B cell (primary cell): ENCODE results near the gene MEF2C. TPM values are rescaled to one million over a fixed set of nuclear protein-coding genes. Genes with fewer than 3 reads are reported as not detected.

Experiments
- ATAC-seq: fragments of 200-7000 bp; cut with Tn5 transposase; one replicate; pipeline ENCODE4 v1.10.0; 2021; ENCODE audit warnings: low read depth, mild to moderate bottlenecking, moderate number of reproducible peaks, moderate library complexity
- CTCF ChIA-PET: fragments of 350-600 bp; sonication (Branson Sonifier 250); formaldehyde crosslinking; loops from one replicate; lab custom pipeline; 2021; ENCODE audit warnings: antibody characterized with exemption, inconsistent platforms; lab: Charles Lee
- POLR2A ChIA-PET: fragments of 350-600 bp; sonication (Branson Sonifier 250); formaldehyde crosslinking; loops from one replicate; lab custom pipeline; 2021; ENCODE audit warnings: antibody characterized with exemption; lab: Charles Lee
- DNase-seq: peaks from one replicate; pipeline ENCODE4 v3.0.0; 2013
- H2AFZ ChIP-seq: 2 replicates; pipeline ENCODE4 v1.6.1; 2012; ENCODE audit warnings: mild to moderate bottlenecking, low read depth, low read length; ENCODE audit not compliant: insufficient read depth, poor library complexity, severe bottlenecking
- H3K27ac ChIP-seq, 2 donors: 1 replicate in 1 of 2; 2 replicates in 1 of 2; pipeline ENCODE4 v1.5.1; 2012 to 2013; ENCODE audit warnings: low read length in 2 of 2, mild to moderate bottlenecking in 2 of 2, moderate library complexity in 1 of 2
- H3K27me3 ChIP-seq, 4 experiments: fragments of 200-600 bp in 1 of 4; sonication (generic) in 1 of 4; replicated peaks in 1 of 4; 1 replicate in 2 of 4; 2 replicates in 2 of 4; pipeline versions ENCODE4 v1.6.1 to v1.7.0; 2013 to 2016; ENCODE audit warnings: low read length in 3 of 4, mild to moderate bottlenecking in 2 of 4, mixed read lengths in 1 of 4, moderate library complexity in 1 of 4; ENCODE audit not compliant: insufficient read depth in 4 of 4, control insufficient read depth in 3 of 4; ENCODE audit errors: control extremely low read depth in 1 of 4
- H3K36me3 ChIP-seq, 2 experiments: replicated peaks in 1 of 2; 1 replicate in 1 of 2; 2 replicates in 1 of 2; pipeline versions ENCODE4 v1.6.1 to v1.7.1; 2013; ENCODE audit warnings: low read length in 1 of 2; ENCODE audit not compliant: insufficient read depth in 2 of 2, control insufficient read depth in 1 of 2; ENCODE audit errors: control extremely low read depth in 1 of 2, extremely low read depth in 1 of 2
- H3K4me1 ChIP-seq, 2 donors: fragments of 200-600 bp in 1 of 2; sonication (generic) in 1 of 2; 1 replicate in 1 of 2; 2 replicates in 1 of 2; pipeline versions ENCODE4 v1.5.1 to v1.6.1; 2013 to 2017; ENCODE audit warnings: low read length in 2 of 2; ENCODE audit not compliant: control insufficient read depth in 2 of 2, insufficient read depth in 2 of 2
- H3K4me2 ChIP-seq: replicated peaks from 2 replicates; pipeline ENCODE3; 2012; ENCODE audit warnings: mild to moderate bottlenecking, low read depth, low read length; ENCODE audit not compliant: poor library complexity, severe bottlenecking
- H3K4me3 ChIP-seq, 5 experiments: fragments of 200-600 bp in 1 of 5; sonication (generic) in 1 of 5; 1 replicate in 3 of 5; 2 replicates in 2 of 5; pipeline versions ENCODE4 v1.5.1 to v1.7.0; 2011 to 2016; ENCODE audit warnings: low read length in 4 of 5, mild to moderate bottlenecking in 4 of 5, low read depth in 2 of 5, control low read depth in 1 of 5, moderate library complexity in 1 of 5; ENCODE audit not compliant: insufficient read depth in 1 of 5; ENCODE audit errors: control extremely low read depth in 1 of 5, extremely low read depth in 1 of 5
- H3K79me2 ChIP-seq: fragments of 200-600 bp; sonication (generic); one replicate; pipeline ENCODE4 v1.6.0; 2016; ENCODE audit warnings: low read length; ENCODE audit not compliant: control insufficient read depth, insufficient read depth
- H3K9ac ChIP-seq: fragments of 200-600 bp; sonication (generic); 2 replicates; pipeline ENCODE4 v1.6.1; 2017; ENCODE audit warnings: mild to moderate bottlenecking, low read length, moderate library complexity
- H3K9me3 ChIP-seq, 3 donors: one replicate each; pipeline versions ENCODE4 v1.6.1 to v1.7.1; 2013; ENCODE audit warnings: low read length in 2 of 3; ENCODE audit not compliant: control insufficient read depth in 2 of 3, insufficient read depth in 1 of 3; ENCODE audit errors: control extremely low read depth in 1 of 3
- H4K20me1 ChIP-seq: 2 replicates; pipeline ENCODE4 v1.6.0; 2012; ENCODE audit warnings: mild to moderate bottlenecking, low read length; ENCODE audit not compliant: insufficient read depth, control insufficient read depth, poor library complexity, severe bottlenecking
- H3K27ac Mint-ChIP-seq: one replicate; pipeline ENCODE4 v1.8.0; 2021; ENCODE audit warnings: mixed read lengths
- H3K27me3 Mint-ChIP-seq: one replicate; pipeline ENCODE4 v1.8.0; 2021; ENCODE audit warnings: mixed read lengths
- H3K4me1 Mint-ChIP-seq: one replicate; pipeline ENCODE4 v1.8.0; 2021; ENCODE audit warnings: mixed read lengths
- H3K4me3 Mint-ChIP-seq: one replicate; pipeline ENCODE4 v1.8.0; 2021; ENCODE audit warnings: mixed read lengths
- H3K9me3 Mint-ChIP-seq: one replicate; pipeline ENCODE4 v1.8.0; 2022; ENCODE audit warnings: mixed read lengths; ENCODE audit not compliant: insufficient read depth
- EZH2 ChIP-seq: IDR thresholded peaks from 2 replicates; pipeline ENCODE4 v1.6.1; 2012; ENCODE audit warnings: borderline replicate concordance, low read depth, mild to moderate bottlenecking, moderate library complexity, low read length; ENCODE audit not compliant: insufficient read depth, poor library complexity, severe bottlenecking
- WGBS: methylation state at CpG from one replicate; pipeline ENCODE4 v1.1.5; 2013; ENCODE audit warnings: missing lambda C conversion rate; ENCODE audit not compliant: insufficient coverage; 5-methylcytosine and 5-hydroxymethylcytosine counted together
- intact Hi-C: fragments of 100-400 bp; cut with micrococcal nuclease; formaldehyde crosslinking; loops from one replicate; pipeline ENCODE4 v1.10.0; 2022
- polyA plus RNA-seq: library from polyadenylated mRNA; depleted of rRNA; stranded (reverse); fragments of >200 nt; gene quantifications from 2 replicates; pipeline ENCODE4 v1.2.3, GENCODE V29; 2012
- total RNA-seq, 2 donors: library from RNA; stranded (reverse); fragments of 120-200 nt in 1 of 2; gene quantifications; 1 replicate in 1 of 2; 2 replicates in 1 of 2; pipeline versions ENCODE4 v1.2.3 to v1.2.4, GENCODE V29; 2013 to 2022
- TF ChIP-seq, protein P1 (sequence below): fragments of 200-600 bp; IDR thresholded peaks from one replicate; pipeline ENCODE4 v1.8.0; 2022; ENCODE audit warnings: antibody characterized with exemption, mild to moderate bottlenecking

The MEF2C gene
- total and polyA plus RNA-seq, 2 donors (not counting 1 experiment from before 2014, with no cell fraction given): 97.4 to 354 TPM

- H3K9me3 ChIP-seq: no peaks in the 10 kb centered on the region
- Mint-ChIP-seq H3K4me3 (peak overlapping the region; percentile 66), H3K27me3 (no peaks in the 10 kb centered on the region), H3K27ac (peak overlapping the region; percentile 86), H3K9me3 (no peaks in the 10 kb centered on the region), H3K4me1 (peaks cover 71% of the 10 kb centered on the region)
- H2AFZ ChIP-seq: no peak overlapping the region
- H3K27me3 ChIP-seq: no peaks in the 10 kb centered on the region
- no peak overlapping the region for H3K9ac ChIP-seq
- TF ChIP-seq EZH2: no peak
- peaks cover 11 to 58% of the 10 kb centered on the region in 2 experiments for H3K36me3 ChIP-seq
- H3K27ac ChIP-seq: peak overlapping the region; percentile 60 to 85
- H3K79me2 ChIP-seq: peaks cover 30% of the 10 kb centered on the region
- ChIA-PET CTCF (interaction anchor here (0.7 to 12.1 kb wide), 9 partner anchors 15 to 1532 kb away, joined by 3 to 159 read pairs (median 8); partner anchors contain the start of gene MEF2C), POLR2A (interaction anchor here (0.8 kb wide), 1 partner anchor 150 kb away, joined by 3 read pairs; the partner anchor contains the start of gene MEF2C)
- H3K4me1 ChIP-seq: peaks cover 61 to 65% of the 10 kb centered on the region in 2 donors
- H3K4me3 ChIP-seq: peak overlapping the region in 1 of 5 experiments; percentile 17
- no peaks in the 10 kb centered on the region for H4K20me1 ChIP-seq
- 92% methylated on average over 1 of the region's 2 CpGs for WGBS
- intact Hi-C loops: loop anchor here (1.0 to 10.0 kb wide), 9 partner anchors 13 to 1742 kb away; partner anchors contain the start of genes CETN3, MBLAC2 and POLR3G
- ATAC-seq (no peak), DNase-seq (no peak)
- peak overlapping the region; percentile 57 for H3K4me2 ChIP-seq
Observed at GRCh38 chr5:88732862-88733261, 150.1 kb downstream of the MEF2C start.

DNA sequence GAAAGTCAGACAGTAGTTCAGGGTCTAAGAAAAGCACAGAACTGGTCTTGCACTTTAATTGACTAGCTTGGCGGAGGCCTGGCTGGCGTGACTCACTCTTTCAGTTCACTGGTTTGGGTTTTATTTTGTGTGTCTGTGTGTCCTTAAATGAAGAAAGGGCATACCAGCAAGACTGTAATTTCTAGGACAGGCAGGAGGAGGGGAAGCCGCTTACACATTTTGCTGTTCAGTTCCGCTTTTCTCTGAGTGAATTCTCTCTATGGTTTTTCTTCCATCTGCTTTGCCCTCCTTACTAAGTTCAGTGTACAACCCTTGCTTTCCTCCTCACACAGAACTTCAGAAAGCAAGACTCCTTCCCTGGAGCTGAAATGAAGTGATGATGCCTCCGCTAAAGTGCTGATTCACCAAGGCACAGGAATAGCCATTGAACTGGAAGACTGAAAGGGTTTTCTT is 150.8 kb downstream of the MEF2C start:
- no peaks in the 10 kb centered on the region for H3K27me3 Mint-ChIP-seq
- intact Hi-C loops: loop anchor here (1.0 to 10.0 kb wide), 9 partner anchors 14 to 1743 kb away; partner anchors contain the start of genes CETN3, MBLAC2 and POLR3G
- CTCF ChIA-PET: interaction anchor here (0.7 to 12.1 kb wide), 11 partner anchors 16 to 1533 kb away, joined by 3 to 159 read pairs (median 4); partner anchors contain the start of gene MEF2C

More for the DNA sequence above, 150.8 kb downstream of the MEF2C start:
- Mint-ChIP-seq H3K4me3 (peak overlapping the region; percentile 66), H3K9me3 (no peaks in the 10 kb centered on the region), H3K27ac (peak overlapping the region; percentile 86), H3K4me1 (peaks cover 64% of the 10 kb centered on the region)
- Histone ChIP-seq H3K4me3 (peak overlapping the region in 2 of 5 experiments; percentile 1 to 17), H2AFZ (peak overlapping the region; percentile 8), H3K9ac (peak overlapping the region; percentile 24), H3K4me1 (peaks cover 55 to 61% of the 10 kb centered on the region in 2 donors), H3K79me2 (peaks cover 30% of the 10 kb centered on the region), H4K20me1 (no peaks in the 10 kb centered on the region), H3K9me3 (no peaks in the 10 kb centered on the region), H3K27me3 (no peaks in the 10 kb centered on the region), H3K4me2 (peak overlapping the region; percentile 57), H3K36me3 (peaks cover 11 to 65% of the 10 kb centered on the region in 2 experiments), H3K27ac (peak overlapping the region; percentile 60 to 85)
- POLR2A ChIA-PET: interaction anchor here (0.6 to 1.0 kb wide), 4 partner anchors 93 to 151 kb away, joined by 3 to 7 read pairs (median 4); partner anchors contain the start of gene MEF2C
- TF ChIP-seq, protein P1, sequence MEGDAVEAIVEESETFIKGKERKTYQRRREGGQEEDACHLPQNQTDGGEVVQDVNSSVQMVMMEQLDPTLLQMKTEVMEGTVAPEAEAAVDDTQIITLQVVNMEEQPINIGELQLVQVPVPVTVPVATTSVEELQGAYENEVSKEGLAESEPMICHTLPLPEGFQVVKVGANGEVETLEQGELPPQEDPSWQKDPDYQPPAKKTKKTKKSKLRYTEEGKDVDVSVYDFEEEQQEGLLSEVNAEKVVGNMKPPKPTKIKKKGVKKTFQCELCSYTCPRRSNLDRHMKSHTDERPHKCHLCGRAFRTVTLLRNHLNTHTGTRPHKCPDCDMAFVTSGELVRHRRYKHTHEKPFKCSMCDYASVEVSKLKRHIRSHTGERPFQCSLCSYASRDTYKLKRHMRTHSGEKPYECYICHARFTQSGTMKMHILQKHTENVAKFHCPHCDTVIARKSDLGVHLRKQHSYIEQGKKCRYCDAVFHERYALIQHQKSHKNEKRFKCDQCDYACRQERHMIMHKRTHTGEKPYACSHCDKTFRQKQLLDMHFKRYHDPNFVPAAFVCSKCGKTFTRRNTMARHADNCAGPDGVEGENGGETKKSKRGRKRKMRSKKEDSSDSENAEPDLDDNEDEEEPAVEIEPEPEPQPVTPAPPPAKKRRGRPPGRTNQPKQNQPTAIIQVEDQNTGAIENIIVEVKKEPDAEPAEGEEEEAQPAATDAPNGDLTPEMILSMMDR: no peak
- no peak for TF ChIP-seq EZH2
- 5% methylated on average over 4 of the region's 5 CpGs for WGBS
- ATAC-seq: peak; percentile 55
- DNase-seq: peak; percentile 74
